DND-41 (cell line): ENCODE results near the gene TGIF1.

ENCODE experiments used
- EZH2 ChIP-seq: IDR thresholded peaks from 3 replicates; pipeline ENCODE4 v1.6.1; 2012; ENCODE audit warnings: borderline replicate concordance, low read depth, mild to moderate bottlenecking, moderate library complexity, low read length, inconsistent platforms; ENCODE audit not compliant: severe bottlenecking
- TF ChIP-seq, protein P1 (sequence below): IDR thresholded peaks from 2 replicates; pipeline ENCODE4 v1.5.1; 2012; ENCODE audit warnings: borderline replicate concordance, low read length, moderate library complexity, mild to moderate bottlenecking; ENCODE audit not compliant: poor library complexity, severe bottlenecking; ENCODE audit errors: extremely low read depth

DNA sequence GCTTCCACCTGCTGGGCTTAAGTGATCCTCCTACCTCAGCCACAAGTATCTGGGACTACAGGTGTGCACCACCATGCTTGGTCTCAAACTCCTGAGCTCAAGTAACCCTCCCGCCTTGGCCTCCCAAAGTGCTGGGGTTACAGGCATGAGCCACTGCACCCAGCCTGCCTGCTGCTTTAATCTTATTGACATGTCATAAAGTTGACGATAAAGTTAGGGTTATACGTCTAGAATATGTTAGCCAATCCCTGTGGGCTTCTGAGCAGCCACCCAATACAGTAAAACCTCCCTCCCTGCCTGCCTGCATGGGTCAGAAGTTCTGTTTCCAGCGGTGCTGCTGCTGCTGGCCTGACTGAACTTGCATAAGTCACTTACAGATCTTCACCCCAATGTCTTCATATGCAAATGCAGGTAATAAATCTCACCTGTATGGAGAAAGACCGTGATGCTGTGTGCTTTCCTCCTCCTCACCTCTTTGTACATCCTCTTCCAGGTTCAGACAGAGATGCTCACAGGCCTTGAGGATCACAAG, 30.1 kb downstream of the TGIF1 start:
- TF ChIP-seq, protein P1, sequence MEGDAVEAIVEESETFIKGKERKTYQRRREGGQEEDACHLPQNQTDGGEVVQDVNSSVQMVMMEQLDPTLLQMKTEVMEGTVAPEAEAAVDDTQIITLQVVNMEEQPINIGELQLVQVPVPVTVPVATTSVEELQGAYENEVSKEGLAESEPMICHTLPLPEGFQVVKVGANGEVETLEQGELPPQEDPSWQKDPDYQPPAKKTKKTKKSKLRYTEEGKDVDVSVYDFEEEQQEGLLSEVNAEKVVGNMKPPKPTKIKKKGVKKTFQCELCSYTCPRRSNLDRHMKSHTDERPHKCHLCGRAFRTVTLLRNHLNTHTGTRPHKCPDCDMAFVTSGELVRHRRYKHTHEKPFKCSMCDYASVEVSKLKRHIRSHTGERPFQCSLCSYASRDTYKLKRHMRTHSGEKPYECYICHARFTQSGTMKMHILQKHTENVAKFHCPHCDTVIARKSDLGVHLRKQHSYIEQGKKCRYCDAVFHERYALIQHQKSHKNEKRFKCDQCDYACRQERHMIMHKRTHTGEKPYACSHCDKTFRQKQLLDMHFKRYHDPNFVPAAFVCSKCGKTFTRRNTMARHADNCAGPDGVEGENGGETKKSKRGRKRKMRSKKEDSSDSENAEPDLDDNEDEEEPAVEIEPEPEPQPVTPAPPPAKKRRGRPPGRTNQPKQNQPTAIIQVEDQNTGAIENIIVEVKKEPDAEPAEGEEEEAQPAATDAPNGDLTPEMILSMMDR = no peak
- TF ChIP-seq EZH2 = no peak
